NCI-H2029 treated with DMSO at 0.1 percent for 48 hours (cell line): ENCODE results near the gene COL4A2.

ENCODE experiments used
- DNase-seq: peaks from one replicate; lab custom pipeline; 2025; lab: John Stamatoyannopoulos, UW

Gene COL4A2

DNA sequence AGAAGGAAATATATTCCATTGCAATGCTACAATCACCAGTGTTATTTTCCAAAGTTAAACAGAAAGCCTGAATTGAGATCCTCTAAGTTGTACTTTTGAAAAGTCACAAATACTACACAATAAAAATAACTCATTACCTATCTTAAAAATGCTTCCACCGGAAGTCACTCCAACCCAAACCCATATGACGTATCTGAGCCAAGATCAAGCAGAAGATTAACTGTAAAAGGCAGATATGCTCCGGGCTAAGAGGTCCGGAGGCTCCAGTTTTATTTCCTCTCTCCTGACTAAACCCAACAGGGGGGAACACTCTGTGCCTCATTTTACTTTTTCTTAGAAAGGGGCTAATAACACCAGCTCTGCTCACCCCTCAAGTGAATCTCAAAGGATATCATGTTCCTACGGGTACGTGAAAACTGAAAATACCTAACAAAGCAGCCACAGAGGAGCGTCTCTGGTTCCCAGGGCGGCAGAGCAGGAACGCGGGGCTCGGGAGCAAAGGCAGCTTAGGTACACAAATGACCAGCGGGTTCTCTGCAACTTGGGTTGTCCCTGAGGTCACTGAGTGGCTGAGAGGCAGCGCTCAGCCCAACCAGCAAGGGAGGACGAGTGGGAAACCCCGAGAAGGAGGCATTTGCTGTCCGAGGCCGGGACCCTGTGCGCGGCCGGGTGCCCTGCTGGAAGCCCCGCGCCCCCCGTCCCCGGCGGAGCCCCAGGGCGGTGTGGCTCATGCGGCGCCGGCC is 253.7 kb downstream of the COL4A2 start:
- DNase-seq = no peak

DNA sequence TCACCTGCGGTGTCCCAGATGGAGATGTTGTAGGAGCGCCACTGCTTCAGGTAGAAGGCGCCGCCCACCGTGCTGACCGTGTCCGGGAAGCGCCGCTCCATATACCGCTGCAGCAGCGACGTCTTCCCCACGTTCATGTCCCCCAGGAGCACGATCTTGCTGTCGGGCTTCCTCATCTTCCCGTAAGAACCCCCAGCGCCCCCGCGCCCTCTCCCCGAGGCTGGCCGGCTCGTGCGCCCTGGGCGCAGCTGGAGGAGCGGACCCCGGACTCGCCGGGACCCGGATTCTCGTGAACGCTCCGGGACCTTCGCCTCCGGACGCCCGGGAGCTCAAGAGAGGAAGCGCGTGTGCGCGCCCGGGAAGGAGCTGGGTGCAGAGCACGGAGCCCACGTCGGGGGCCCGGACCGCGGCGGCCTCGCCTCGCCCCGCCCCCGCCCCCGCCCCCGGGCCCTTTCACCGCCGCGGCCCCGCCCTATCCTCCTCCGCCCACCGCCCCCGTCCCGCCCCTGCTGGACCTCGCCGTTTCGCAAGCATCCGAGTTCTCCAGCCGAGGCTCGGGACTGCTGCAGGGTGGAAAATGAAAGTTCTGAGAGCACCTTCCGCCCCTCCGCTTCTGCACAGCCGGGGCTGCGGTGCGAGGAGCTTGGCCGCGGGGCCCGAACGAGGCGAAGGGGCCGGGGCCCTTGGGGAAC is 254.4 kb downstream of the COL4A2 start, which contains the start of gene RAB20:
TSS of gene RAB20 (minus strand) at position 379 of the 692 bp plus-strand sequence. CDS start at position 176, 203 bp downstream.
- DNase-seq = peak; percentile 53

DNA sequence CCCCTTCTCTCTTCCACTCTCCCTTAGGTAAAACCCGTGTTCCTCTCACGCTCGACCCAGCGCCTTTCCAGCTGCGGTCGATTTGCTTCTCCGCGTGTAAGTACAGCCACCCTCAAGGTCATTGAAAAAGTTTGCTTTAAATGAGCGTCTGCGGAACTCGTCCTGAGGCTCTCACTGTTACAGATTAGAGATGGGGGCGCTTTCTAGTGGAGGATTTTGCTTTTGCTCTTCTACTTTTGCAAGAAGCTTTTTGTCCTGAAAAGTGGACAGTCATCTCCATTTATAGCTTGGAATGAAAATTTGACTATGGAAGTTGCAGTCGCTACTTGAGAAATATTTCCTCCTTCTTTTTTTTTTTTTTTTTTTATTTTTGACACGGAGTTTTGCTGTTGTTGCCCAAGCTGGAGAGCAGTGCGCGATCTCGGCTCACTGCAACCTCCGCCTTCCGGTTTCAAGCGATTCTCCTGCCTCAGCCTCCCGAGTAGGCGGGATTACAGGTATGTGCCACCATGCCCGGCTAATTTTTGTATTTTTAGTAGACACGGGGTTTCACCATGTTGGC is 255.0 kb downstream of the COL4A2 start:
- DNase-seq = no peak
